Measurements from ENCODE around the gene TMEM135.

Gene TMEM135

GRCh38 chr11:87194985-87195820 lies 157.5 kb downstream of the TMEM135 start:
- DNase-seq (ENCODE audit: low read depth in 3 of 3): no peak

- DNase-seq (ENCODE audit: low read depth in 3 of 3): no peak
These were observed 160.6 kb downstream of the TMEM135 start for GRCh38 chr11:87198266-87198881.

DNA sequence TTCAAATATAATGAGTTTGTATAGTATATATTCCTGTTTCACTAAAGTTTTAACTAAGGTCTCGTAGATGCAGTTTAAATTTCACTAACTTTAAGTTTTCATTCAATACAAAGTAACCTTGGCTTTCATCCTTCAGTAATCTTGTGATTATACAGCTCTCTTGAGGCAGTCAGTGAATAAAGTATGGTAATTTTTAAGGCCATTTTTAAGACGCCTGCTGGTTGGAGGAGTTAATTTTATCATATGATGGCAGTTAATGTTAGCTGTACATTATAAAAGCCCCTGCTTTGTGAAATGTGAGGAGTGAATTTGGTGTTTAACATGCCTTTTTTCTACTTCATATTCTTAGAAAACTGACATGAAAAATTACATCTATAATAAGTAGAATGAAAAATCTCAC lies 163.6 kb downstream of the TMEM135 start:
- DNase-seq (ENCODE audit: low read depth in 3 of 3): no peak

DNA sequence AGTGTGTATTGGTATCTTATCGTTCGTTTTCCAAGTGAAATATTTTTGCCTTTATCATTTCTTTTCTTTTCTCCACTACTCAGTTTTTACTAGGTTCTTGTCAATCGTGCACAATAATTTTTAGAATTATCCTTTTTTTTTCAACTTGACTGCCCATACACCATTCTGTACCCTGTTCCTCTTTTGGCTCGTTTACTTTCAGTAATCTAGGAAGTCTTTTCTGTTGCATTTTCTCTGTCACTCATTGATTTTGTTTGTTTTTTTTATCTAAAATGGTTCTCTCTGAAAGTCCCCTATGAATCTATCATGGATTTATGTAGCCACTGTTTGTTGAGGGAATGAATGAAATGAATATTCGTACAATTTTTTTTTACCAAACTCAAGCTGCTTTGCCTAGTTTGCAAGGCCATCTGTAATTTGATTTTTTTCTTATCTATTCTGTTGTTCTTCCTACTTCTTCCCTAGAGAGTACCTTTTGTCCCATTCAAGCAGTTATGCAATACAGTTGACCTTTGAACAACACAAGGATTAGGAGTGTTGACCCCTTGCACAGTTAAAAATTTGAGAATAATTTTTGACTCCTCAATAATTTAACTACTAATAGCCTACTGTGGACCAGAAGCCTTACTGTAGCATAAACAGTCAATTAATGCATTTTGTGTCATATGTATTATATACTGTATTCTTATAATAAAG lies 166.3 kb downstream of the TMEM135 start:
- DNase-seq (ENCODE audit: low read depth in 3 of 3): no peak

DNA sequence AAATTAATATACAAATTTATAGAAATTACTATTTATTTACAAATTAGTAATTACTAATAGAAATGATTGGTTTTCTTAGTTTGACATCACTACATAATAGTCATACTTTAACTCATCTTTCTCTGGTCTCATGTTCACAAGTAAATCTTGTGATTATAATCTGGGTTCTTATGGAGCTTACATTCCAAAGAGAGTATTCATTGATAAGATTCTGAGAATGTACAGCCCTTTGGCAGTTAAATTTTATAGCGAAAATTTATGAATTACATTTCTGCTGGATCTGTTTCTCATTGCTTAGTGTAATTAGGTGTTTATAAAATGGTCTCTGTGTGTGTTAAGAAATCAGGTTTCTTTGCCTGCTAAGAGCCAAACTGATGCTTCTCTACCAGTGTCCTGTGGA lies 175.2 kb downstream of the TMEM135 start:
- no peak for DNase-seq (ENCODE audit: low read depth in 3 of 3)

DNA sequence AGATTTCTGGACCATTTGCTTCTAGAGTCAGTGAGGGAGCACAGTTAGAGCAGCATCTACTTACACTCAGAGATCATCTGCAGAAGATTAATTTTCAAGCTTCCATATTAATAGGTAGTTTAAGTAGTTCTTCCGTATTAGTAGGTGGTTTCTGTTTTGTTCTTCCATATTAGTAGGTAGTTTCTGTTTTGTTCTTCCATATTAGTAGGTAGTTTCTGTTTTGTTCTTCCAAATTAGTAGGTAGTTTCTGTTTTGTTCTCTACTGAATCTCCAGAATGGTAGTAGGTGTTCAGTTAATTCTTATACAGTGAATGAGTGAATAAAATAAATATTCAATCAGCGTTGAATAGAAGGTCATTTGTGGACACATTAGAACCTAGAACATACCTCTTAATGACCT lies 175.7 kb downstream of the TMEM135 start:
- DNase-seq (ENCODE audit: low read depth in 3 of 3): no peak

- DNase-seq (ENCODE audit: low read depth in 3 of 3): no peak
These were observed 177.5 kb downstream of the TMEM135 start for GRCh38 chr11:87215236-87215635.

GRCh38 chr11:87219266-87219665 lies 181.5 kb downstream of the TMEM135 start:
- DNase-seq (ENCODE audit: low read depth in 3 of 3): no peak

GRCh38 chr11:87223816-87224215 lies 186.1 kb downstream of the TMEM135 start:
- no peak for DNase-seq (ENCODE audit: low read depth in 3 of 3)

- DNase-seq (ENCODE audit: low read depth in 3 of 3): no peak
These were observed 186.8 kb downstream of the TMEM135 start for GRCh38 chr11:87224486-87224885.

DNA sequence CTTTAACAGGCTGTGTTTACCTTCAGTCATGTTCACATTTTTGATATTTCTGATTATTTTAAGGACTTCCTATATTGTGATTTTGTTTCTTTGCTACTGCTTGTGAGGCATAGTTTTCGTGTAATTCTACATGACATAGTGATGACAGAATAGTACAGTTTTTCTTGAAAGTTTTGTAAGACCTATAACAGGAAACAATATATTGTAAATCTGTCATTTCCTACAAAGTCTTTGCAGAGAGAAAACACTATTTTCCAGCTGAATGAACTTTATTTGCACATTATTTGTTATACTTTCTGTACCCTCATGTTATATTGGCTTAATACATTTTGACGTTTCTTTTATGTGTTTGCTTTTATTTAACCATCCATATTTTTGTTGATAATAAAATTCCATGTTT lies 191.1 kb downstream of the TMEM135 start:
- DNase-seq (ENCODE audit: low read depth in 3 of 3): no peak

GRCh38 chr11:87230995-87231394 lies 193.3 kb downstream of the TMEM135 start:
- no peak for DNase-seq (ENCODE audit: low read depth in 3 of 3)

GRCh38 chr11:87232320-87232719 lies 194.6 kb downstream of the TMEM135 start:
- DNase-seq (ENCODE audit: low read depth in 3 of 3): no peak

GRCh38 chr11:87235366-87235765 lies 197.6 kb downstream of the TMEM135 start:
- DNase-seq (ENCODE audit: low read depth in 3 of 3): no peak

- no peak for DNase-seq (ENCODE audit: low read depth in 3 of 3)
These were observed 198.6 kb downstream of the TMEM135 start for GRCh38 chr11:87236368-87236767.

DNA sequence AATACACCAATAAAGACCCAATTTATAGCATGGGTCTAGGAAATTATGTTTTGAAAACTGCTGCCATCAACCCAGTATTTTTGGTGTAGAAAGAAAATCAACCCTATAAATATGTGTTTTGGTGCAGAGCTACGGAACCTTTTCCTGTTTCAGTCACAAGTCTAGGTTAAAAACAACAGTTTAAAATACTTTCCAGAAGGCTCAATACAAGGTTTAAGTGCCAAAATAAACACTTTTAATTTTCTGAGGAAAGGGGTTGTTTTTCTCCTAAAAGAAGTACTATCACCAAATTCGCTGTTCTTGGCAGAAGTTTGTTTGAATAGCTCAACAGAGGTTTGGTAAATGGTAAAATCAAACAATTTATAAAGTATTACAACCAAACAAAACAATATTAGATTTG lies 201.3 kb downstream of the TMEM135 start:
- DNase-seq (ENCODE audit: low read depth in 3 of 3): no peak

DNA sequence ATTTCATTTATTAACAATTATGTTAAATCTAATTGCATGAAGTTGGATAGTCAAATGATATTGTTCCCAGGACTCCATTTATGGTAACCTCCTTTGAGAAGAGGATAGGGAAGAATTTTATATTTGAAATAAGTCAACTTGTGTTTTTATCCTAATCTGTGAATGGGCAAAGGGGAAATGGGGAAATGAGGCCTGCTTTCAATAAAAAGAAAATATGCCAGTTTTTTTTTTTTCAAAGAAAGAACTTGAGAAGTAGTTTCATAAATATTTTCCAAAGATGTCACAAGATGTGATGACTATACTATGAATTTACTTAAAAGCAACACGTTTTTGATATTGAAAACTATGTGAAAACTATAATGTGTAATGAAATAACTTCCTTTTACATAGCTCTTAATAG lies 201.8 kb downstream of the TMEM135 start:
- no peak for DNase-seq (ENCODE audit: low read depth in 3 of 3)

DNA sequence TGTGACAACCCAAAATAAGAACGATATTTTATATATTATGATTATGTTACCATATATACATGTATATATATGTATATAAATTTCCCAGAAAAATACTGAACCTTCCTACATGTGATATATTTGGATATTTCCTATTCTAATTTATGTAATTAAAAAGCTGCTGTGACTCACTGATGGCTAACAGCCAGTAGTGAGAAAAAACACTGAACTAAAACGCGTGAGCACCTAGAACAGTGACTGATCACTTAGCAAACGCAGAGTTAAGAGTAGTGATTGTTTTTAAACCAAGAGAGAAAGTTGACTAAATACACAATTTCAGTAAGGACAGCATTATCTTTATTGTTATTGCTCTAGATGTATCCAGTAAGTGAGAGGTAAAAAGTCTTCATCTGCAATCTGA lies 213.8 kb downstream of the TMEM135 start:
- DNase-seq (ENCODE audit: low read depth in 3 of 3): no peak

DNA sequence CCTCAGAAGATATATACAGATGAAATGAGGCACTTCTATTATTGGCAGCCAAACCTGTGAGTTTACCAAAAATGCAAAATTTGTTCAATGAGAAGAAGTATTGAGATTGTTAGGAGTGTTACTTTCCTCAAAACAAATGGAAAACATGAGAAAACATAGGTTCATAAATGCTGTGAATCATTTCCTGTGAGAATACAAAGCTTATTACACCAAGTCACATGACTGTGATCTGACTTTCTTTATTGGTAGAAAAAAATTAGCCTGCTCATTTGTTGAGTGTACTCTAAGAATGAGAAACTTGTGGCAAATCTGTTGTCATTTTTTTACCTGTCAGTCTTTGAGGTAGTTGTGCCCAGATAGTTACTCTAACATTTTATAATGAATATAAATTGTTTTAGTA lies 215.1 kb downstream of the TMEM135 start:
- DNase-seq (ENCODE audit: low read depth in 3 of 3): no peak

DNA sequence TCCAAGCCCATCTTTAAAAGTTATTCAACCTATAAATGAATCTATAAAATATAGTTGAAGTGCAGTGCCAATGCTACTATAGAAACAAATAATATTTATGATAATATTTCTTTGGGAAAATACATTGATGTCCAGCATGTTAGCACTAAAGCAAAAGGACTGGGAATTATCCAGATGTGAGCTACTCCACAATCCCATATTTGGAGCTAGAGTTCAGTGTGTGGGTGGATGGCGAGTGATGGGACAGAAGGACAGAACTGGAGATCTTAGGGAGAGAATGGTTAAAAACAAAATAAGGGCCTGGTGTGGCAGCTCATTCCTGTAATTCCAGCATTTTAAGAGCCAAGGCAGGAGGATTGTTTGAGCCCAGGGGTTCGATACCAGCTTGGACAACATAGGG lies 216.8 kb downstream of the TMEM135 start:
- no peak for DNase-seq (ENCODE audit: low read depth in 3 of 3)

- no peak for DNase-seq (ENCODE audit: low read depth in 3 of 3)
These were observed 217.9 kb downstream of the TMEM135 start for GRCh38 chr11:87255589-87255988.

DNA sequence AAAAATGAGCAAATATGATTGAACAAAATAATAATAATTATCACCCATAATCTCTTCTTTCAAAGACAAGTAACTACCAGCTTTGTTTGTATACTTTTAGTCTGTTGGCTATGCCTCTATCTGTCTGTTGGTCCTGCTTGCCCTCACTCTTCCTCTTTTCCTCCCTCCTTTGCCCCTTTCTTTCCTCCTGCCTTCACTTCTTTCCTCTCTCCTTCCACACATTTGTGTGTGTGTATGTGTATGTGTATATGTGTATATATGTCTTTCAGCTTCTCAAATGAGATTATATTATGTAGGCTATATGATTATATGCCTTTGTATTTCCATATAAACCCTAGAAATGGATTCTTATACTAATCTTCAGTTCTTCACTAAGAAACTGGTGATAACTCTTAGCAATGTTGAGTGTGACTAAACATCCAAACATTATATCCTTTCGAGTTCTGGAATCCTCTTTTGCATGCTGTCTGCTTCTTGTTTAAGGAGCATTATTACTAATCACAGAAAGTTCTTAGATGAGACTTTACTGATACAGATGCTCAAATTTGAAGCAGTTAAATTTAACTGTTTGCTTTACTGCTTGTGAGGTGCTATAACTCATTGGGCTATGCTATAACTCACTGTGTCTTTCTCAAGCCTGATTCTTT lies 219.1 kb downstream of the TMEM135 start:
- no peak for DNase-seq (ENCODE audit: low read depth in 3 of 3)

All from stimulated activated CD4-positive, alpha-beta T cell treated with anti-CD3 and anti-CD28 coated beads, TNF-alpha, amount 100 ng/mL, for 4 hours (primary cell).